Renal cortical epithelial cell (primary cell): ENCODE data around the gene CHST3. TPM values are rescaled to one million over a fixed set of nuclear protein-coding genes. Genes with fewer than 3 reads are reported as not detected.

Experiments used
- DNase-seq: peaks from one replicate; pipeline ENCODE4 v3.0.0-alpha.2; 2011; ENCODE audit warnings: low read depth
- total RNA-seq: library from RNA; depleted of rRNA; stranded (reverse); fragments of >200 nt; gene quantifications from 2 replicates; pipeline ENCODE4 v1.2.3, GENCODE V29; 2014

Gene CHST3
- total RNA-seq, 1 donor from 2014 or later = 69.4 TPM

DNA sequence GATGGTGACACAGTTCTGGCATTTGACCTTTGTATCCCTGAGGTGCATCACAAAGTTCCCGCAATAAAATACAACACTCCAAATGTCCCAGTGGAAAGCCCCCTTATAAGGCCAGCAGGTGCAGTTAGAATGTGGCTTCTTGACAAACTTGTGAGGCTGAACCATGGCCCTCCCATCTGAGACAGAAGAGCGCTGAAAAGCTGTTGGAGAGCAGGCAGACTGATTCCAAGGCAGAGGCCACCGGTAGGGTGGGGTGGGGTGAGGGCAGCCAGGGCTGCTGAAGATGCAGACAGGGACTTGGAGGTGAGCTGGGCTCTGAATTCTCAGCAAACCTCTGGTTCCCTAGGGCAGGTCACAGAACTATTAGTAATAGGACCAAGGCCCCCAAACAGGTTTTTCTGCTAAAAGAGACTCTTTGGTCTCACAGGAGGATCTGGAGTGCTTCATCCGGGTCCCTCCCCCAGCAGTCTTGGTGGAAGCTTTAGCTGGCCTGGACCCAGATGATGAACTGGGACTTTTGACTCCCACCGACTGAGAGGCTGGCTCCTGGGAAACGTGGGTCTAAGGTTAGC is 15.6 kb upstream of the CHST3 start:
- DNase-seq = no peak

DNA sequence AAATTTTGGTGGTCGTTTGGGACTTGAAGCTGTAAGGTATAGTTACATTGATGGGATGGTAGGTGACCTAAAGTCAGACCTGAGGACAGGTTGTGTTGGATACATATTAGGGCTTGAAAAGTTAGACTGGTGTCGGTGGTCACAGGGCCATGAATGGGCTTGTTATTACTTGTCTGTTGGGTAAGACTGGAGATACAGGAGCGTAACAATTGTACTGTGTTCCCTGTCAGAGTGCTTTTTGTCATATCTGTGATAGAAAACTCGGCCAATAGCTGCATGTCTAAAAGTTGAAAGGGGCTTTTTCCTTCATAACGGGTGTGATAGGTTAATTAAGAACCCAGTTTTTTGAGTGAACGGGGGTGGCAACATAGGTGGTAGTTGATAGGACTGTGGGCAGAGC is 13.5 kb upstream of the CHST3 start:
- no peak for DNase-seq

DNA sequence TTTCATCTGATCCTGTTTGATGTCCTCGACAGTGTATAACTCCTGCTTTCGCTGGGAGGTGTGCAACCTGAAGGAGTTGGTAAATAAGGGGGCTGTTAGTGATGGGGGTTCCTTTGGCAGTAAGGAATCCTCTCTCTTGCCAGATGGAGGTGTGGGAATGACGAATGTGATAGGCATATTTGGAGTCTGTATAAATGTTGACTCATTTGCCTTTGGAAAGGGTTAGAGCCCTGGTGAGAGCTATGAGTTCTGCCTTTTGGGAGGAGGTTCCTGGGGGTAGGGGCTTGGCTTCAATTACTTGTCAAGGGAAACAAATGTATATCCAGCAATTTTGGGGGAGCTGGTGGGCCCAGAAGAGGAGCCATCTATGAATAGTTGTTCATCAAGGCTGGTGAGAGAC is 11.4 kb upstream of the CHST3 start:
- DNase-seq = no peak

DNA sequence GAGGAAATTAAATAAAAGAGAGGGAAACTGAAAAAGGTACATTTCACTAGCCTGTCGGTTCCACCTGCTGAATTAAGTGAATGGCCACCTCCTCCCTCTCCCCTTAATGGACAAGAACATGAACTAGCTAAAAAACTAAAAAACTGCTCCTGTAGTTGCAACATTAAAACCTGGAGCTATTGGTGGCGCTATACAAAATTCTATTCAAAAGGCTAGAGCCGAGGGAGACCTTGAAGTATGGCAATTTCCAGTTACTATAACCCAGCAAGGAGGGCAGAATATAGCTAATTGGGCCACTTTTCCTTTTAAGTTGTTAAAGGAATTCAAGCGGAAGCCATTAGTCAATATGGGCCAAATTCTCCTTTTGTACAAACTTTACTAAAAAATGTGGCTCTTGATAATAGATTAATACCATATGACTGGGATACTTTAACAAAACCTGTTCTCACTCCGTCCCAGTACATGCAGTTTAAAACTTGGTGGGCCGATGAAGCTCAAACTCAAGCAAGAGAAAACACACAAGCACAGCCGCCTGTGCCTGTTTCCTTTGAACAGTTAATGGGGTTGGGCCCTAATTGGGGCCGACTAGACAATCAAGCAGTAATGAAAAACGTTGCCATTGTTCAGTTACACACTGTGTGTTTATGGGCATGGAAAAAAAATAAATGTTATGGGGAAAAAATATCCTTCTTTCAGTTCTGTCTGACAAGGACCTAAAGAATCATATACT is 6.5 kb upstream of the CHST3 start:
- no peak for DNase-seq

DNA sequence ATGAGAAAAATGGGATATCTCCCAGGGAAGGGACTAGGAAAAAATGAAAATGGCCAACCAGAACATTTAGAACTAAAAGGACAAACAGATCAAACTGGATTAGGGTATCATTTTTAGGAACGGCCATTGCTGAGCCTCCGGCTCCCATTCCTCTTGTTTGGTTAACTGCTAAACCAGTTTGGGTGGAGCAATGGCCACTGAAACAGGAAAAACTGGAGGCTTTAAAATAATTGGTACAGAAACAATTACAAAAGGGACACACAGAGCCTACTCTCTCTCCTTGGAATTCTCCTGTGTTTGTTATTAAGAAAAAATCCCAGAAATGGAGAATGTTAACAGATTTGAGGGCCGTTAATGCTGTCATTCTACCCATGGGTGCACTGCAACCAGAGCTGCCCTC is 4.7 kb upstream of the CHST3 start:
- DNase-seq = no peak

DNA sequence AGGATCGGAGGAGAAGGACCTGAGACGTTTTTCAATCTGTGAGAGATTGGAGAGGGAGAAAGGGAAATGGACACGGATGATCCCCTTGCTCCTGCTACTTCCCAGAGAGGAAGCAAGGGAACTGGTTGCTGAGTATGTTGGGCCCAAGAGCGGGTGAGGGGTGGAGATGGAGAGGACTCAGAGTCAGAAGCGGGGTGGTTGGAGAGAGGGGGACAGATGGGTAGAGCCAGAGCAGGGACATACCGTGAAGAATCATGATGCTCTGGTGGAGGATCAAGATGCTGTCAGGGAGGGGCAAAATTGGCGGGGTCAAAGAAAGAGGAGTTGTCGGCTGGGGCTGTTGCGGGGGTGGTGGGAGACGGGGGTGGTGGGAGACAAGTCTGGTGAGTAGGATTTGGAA is 2.4 kb upstream of the CHST3 start:
- DNase-seq = no peak

DNA sequence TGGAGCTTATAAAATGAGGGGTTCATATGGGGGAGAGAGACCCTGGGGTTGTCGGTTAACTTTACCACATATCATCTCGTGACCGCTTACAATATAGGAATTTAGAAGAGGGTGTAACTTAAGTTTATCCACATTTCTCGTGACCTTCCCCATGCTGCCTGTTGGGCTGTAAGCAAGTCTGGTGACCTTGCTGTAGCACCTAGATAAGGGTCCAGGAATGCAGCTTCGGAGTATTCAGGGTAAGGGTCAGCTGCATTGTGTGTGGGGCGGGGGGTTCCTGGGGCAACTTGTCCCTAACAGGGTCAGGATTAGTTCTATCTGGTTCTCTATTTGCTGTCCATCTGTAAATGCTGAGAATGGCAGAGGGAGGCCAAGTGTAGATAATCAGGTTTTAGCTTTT is 1.3 kb upstream of the CHST3 start:
- no peak for DNase-seq

DNA sequence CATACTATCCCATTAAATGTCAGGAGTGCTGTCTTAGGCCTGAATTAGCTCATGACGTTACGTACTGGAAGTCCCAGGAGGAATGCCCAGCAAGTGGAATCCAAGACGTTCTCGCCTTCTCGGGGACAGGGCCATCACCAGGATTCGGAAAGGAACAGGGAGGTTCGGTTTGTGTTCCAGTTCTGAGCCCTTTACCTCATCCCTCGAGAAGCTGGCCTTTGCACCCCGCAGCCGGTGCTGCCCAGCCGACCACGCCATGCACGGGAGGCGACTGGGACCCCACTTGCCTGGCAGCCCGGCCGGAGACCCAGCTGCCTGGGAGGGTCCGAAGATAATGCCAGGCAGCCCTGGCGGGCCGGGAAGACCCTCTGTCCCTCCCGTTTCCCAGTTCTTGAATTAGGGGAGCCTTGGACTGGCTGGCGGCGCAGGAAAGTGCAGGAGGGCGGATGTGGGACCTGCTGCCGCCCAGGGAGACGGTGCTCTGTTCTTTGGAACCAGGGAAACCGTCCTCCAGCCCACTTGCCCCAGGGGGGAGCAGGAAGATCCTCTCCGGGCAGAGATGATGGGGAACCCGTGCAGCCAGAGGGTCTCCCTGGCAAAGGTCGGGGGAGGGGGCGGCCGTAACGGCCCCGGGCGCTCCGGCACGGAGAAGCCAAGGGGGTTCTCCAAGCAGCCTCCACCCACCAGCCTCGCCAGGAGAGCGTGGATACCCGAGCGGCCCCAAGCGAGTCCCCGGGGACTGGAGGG is 671 bp upstream of the CHST3 start:
- no peak for DNase-seq

DNA sequence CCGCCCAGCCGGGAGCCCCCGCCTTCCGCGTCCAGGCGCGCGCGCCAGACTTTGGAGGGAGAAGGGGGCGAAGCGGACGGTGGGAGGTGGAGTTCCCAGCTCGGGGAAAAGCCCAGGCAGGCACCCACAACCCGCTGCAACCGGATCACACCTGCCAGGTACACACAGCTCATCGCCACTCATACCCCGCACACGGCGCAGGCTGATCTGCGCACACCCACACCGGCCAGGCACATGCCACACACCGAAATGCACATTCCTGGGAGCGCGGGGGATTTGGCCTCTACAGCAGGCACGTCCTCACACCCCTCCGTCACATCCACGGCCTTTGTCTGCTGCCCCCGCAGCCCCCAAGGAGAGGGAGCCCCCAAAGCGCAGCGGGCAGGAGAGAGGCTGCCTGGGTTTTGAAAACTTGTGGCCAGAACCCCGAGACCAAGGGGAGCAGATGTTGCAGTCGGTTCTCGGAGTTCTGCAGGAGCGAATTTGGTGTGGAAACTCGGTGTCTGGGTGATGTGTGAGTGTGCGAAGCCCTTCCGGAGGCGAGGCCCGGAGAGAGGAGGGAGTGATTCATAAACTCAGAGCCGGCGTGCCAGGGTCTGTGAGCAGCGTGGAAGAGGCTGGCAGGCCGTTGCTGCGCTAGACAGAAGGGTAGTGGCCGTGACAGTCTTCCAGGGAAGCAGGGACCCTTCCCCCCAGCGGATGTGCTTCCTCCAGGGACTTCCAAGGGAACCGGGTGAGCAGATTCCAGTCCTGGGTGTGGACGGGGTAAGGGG is 734 bp downstream of the CHST3 start:
- DNase-seq = peak; percentile 56

DNA sequence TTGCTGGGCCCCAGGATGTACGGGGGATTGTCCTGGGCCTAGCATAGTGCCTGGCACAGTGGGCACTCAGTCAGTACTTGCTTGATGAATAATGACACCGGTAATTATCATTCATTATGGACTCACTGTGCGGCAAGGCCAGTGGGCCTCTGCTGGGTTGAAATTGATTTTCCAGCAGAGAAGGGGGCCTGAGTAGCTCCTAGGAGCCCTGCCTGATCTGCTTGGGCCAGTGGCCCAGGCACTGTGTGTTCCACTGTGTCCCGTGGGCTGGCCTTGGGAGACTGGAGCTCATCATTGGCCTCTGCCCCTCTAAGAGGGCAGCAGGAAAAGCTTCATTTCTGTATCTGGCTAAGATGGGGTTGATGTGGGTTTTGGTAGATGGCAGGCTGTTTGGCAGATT is 1.4 kb downstream of the CHST3 start:
- no peak for DNase-seq

DNA sequence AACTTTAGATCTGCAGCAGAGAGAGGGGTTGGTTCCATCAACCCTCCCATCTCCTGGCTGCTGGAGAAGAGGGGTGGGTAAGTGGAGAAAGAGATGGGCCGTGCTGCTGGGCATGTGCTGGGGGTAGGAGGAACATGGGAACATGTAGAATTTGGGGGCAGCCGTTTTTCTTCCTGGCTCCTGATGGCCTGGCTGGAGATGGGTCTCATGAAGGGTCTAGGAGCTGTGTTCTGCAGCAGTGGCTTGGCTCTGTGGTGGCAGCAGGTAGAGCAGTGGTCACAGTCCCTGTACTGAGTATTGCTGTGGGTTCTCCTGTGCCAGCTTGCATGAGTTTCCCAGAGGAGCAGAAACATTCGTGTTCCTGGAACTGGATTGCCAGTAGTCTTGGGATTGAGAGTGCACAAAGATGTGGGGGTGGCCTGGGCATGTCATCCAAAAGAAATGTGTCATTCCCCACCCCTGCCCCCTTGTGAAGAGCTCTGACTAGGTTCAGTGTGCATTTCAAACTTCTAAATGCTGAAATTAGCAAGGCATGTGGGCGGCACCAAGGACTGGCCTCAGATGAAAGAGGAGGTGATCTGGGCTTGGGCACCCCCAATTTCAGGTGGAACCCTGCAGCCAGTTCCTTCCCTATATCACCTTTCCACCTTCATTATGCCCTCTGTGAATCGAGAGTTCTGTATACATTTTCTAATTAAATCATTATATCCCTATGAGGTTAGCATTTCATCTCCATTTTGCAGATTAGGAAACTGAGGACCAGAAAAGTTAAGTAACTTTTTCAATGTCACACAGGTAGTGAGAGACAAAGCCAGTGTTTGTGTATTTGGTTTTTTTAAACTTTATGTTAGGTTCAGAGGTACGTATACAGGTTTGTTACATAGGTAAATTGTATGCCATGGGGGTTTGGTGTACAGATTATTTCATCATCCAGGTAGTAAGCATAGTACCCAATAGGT is 2.1 kb downstream of the CHST3 start:
- peak; percentile 75 for DNase-seq

DNA sequence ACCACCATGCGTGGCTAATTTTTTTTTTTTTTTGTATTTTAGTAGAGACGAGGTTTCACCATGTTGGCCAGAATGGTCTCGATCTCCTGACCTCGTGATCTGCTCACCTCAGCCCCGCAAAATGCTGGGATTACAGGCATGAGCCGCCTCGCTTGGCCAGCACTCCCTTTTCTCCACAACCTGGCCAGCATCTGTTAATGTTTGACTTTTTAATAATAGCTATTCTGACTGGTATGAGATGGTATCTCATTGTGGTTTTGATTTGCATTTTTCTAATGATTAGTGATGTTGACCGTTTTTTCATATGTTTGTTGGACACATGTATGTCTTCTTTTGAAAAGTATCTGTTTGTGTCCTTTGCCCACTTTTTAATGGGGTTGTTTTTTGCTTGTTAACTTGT is 3.8 kb downstream of the CHST3 start:
- peak; percentile 90 for DNase-seq

DNA sequence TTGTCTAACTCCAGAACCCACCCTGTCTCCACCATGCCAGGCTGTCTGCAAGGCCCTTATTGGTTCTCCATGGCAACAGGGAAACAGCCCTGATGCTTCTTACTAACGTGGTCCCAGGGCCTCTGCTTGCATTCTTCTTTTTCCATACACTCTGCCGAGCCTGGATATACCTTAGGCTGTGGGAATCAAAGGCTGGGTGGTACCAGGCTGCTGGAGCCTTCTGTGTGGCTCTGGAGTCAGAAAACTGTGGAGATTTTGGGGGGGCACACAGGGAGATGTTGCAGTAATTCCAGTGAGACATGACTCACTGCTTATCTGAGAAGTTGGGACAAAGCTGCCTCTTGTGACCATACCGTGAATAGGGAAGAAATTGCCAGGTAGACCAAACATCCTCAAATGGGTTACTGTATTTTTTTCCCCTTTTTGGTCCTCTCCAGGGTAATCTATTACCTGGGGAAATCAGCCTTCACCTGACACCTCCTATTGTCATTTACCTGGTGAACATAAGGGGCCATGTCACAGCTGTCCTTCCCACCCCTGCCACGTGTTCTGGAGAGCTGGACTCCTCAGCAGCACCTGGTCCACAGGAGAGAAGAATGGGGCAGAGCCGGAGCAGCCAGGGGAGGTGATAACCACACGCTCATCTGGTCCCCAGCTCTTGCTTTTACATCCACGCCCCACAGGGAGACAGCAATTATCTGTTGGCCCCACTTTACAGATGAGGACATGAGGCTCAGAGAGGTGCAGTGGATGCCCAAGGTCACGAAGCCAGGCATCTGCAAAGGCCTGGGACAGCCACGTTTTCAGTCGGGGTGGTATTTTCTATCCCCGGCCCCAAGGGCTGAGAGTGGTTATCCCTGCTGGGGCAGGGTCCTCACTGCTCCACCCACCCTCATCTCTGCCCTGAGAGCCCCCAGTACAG is 4.6 kb downstream of the CHST3 start:
- peak; percentile 69 for DNase-seq

DNA sequence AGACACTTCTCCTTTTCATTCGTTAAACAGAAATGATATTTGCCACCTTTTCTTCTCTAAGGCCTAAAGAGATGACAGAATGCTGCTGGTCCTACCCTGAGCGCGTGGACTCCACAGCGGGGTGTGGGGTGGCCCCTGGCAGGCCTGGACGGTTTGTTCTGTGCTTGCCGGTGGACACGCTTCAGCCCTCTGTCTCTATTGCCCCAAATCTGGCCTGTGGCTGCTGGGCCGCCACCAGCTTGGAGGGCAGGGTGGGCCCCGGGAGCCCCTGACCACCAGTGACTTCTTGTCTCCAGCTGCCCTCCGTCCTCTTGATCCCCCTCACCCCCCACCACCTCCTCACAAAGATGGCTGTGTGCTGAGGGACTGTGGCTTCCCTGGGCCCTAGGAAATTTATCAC is 5.7 kb downstream of the CHST3 start:
- no peak for DNase-seq

DNA sequence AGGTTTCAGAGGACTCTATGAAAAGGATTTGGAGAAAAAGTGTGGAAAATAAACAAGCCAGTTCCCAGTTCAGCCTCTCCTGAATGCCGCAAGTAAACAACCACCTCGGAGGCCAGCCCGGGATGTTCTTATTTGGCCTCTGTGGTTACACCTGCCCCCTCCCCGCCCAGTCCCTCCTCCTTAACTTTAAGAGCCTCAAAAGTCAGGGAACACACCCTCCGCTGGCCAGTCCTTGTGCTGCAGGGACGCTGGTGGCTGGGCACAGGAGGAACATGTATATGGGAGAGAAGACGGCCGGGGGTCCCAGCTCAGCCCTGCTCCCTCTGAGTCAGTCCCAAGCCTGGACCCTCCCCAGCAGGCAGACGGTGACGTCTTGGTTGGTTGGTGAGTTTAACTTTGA is 6.1 kb downstream of the CHST3 start:
- peak; percentile 56 for DNase-seq

DNA sequence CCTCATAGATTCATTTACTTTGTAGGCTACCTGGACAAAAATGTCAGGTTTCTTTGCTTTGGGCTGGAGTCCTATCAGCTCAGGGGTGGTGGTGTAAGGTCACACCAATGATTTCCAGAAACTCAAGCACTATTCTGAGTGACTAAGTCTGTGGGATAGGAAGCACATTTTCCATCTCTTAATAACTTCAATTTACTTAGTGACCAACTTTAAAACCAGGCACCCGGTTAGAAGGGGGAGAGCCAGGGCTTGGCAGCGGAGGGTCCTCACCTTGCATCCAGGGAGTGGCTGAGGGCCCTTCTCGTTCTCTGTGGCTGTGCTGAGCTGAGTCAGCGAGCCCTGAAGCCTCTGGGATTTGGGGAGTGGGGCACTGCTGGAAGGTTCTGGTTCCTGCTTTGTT is 6.7 kb downstream of the CHST3 start:
- peak; percentile 71 for DNase-seq

DNA sequence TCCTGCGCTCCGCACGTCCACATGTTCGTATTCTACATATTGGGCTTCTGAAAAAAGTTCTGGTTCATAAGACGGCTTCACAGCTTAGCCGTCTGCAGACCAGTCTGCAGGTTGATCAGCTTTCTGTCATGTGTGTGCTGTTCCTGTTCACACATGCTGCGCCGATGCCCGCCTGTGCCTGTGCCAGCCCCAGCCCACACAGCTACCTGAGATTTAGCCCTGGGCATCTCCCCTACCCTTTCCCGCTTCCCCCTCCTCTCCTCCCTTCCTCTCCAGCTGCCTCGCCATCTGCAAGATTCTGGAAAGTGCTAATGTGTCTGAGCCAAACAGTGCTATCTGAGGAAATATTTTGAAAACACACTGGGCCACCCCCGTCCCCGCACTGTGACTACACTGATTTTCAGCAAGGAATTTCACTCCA is 7.1 kb downstream of the CHST3 start:
- DNase-seq = no peak

DNA sequence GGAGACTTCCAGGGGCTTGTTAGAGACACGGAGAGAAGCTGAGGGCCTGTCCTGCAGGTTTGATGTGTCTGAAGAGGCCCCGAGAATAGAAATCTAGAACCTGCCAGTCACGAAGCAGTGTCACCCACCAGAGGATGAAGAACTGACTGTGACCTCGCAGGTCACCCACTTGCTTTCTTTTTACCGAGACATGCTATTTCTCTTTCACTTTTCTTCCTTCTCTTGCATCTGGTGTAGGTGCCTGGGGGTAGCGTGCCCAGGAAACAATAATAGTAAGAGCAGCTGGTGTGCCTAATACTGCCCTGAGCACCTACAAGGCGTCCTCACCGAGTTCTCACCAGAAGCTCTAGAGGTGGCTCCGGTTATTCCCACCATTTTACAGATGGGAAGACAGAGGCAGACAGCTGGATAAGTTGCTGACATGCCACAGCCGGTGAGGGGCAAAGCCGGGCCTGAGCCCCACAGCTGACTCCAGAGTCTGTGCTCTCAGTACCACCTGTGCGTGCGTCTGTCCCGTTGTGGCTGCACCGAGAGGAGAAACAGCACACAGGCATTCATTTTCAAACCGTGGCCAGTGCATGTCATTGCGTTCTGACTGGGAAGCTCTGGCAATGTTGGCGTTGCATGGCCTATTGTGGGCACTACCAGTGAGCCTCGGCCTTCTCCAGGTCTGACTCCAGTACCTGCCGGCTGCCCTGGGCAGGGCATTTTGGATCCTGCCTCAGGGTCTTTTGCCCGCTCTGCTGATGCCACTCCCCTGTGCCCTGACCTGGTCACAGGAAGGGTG is 7.8 kb downstream of the CHST3 start:
- DNase-seq = no peak
